DOHH2 (cell line): ENCODE data around the gene PGP.

ENCODE experiments used
- H3F3A ChIP-seq: fragments of 200-600 bp; sonication (generic), shearing (Covaris generic); 2 replicates; pipeline ENCODE4 v1.6.0; 2016; ENCODE audit warnings: antibody characterized with exemption, mild to moderate bottlenecking; ENCODE audit not compliant: control insufficient read depth, insufficient read depth
- H3K27ac ChIP-seq: fragments of 200-600 bp; sonication (generic); 2 replicates; pipeline ENCODE4 v1.5.1; 2014; ENCODE audit warnings: low read depth, mild to moderate bottlenecking, low read length, moderate library complexity
- H3K27me3 ChIP-seq: fragments of 200-600 bp; sonication (generic); 2 replicates; pipeline ENCODE4 v1.6.1; 2014; ENCODE audit warnings: mild to moderate bottlenecking, low read length, mixed read lengths; ENCODE audit not compliant: control insufficient read depth
- H3K36me3 ChIP-seq: fragments of 200-600 bp; sonication (generic); 2 replicates; pipeline ENCODE4 v1.6.1; 2014; ENCODE audit warnings: mild to moderate bottlenecking, low read length, moderate library complexity, mixed read lengths; ENCODE audit not compliant: control insufficient read depth
- H3K4me1 ChIP-seq: fragments of 200-600 bp; sonication (generic); 2 replicates; pipeline ENCODE4 v1.6.1; 2014; ENCODE audit warnings: mild to moderate bottlenecking, low read length, mixed read lengths; ENCODE audit not compliant: control insufficient read depth
- H3K4me2 ChIP-seq: fragments of 200-600 bp; sonication (generic); 2 replicates; pipeline ENCODE4 v1.6.0; 2014; ENCODE audit warnings: mild to moderate bottlenecking, low read length, moderate library complexity
- H3K4me3 ChIP-seq: fragments of 200-600 bp; sonication (generic); 2 replicates; pipeline ENCODE4 v1.5.1; 2014; ENCODE audit warnings: mild to moderate bottlenecking, low read length, mixed read lengths
- H3K79me2 ChIP-seq: fragments of 200-600 bp; sonication (generic); 2 replicates; pipeline ENCODE4 v1.6.1; 2014; ENCODE audit warnings: mild to moderate bottlenecking, low read length, mixed read lengths; ENCODE audit not compliant: control insufficient read depth
- H3K9me2 ChIP-seq: fragments of 200-600 bp; sonication (generic); replicated peaks from 2 replicates; pipeline ENCODE4 v1.6.1; 2014; ENCODE audit warnings: mild to moderate bottlenecking, low read length, mixed read lengths; ENCODE audit not compliant: control insufficient read depth
- H3K9me3 ChIP-seq: fragments of 200-600 bp; sonication (generic); 2 replicates; pipeline ENCODE4 v1.6.1; 2014; ENCODE audit warnings: antibody characterized with exemption, low read length, mixed read lengths; ENCODE audit not compliant: control insufficient read depth, insufficient read depth
- H4K20me1 ChIP-seq: fragments of 200-600 bp; sonication (generic); 2 replicates; pipeline ENCODE4 v1.6.0; 2014; ENCODE audit warnings: low read depth, mild to moderate bottlenecking, antibody characterized with exemption, low read length, moderate library complexity; ENCODE audit not compliant: control insufficient read depth, insufficient read depth
- CTCF ChIP-seq: fragments of 200-600 bp; sonication (generic); IDR thresholded peaks from one replicate; pipeline ENCODE4 v1.5.1; 2014; ENCODE audit warnings: antibody characterized with exemption, mild to moderate bottlenecking, low read depth, low read length; ENCODE audit not compliant: poor library complexity, severe bottlenecking
- EZH2phosphoT487 ChIP-seq: fragments of 200-600 bp; sonication (generic); IDR thresholded peaks from 2 replicates; pipeline ENCODE4 v1.6.1; 2017; ENCODE audit warnings: borderline replicate concordance, mild to moderate bottlenecking, antibody characterized with exemption, low read length, moderate library complexity, mixed read lengths

The PGP gene

GRCh38 chr16:2237102-2237482 is 22.5 kb upstream of the PGP start:
- no peaks in the 10 kb centered on the region for H3K79me2 ChIP-seq
- peaks cover 9% of the 10 kb centered on the region; the same call in 1 of the 2 replicates for H3F3A ChIP-seq
- TF ChIP-seq EZH2phosphoT487 (no peak), CTCF (no peak)
- H3K27ac ChIP-seq: no peak overlapping the region
- H3K9me2 ChIP-seq: no peaks in the 10 kb centered on the region
- H3K27me3 ChIP-seq: no peaks in the 10 kb centered on the region
- no peaks in the 10 kb centered on the region for H3K4me1 ChIP-seq
- peaks cover 46% of the 10 kb centered on the region for H3K36me3 ChIP-seq
- H3K9me3 ChIP-seq: no peaks in the 10 kb centered on the region
- no peak overlapping the region for H3K4me2 ChIP-seq
- no peaks in the 10 kb centered on the region for H4K20me1 ChIP-seq
- no peak overlapping the region for H3K4me3 ChIP-seq

DNA sequence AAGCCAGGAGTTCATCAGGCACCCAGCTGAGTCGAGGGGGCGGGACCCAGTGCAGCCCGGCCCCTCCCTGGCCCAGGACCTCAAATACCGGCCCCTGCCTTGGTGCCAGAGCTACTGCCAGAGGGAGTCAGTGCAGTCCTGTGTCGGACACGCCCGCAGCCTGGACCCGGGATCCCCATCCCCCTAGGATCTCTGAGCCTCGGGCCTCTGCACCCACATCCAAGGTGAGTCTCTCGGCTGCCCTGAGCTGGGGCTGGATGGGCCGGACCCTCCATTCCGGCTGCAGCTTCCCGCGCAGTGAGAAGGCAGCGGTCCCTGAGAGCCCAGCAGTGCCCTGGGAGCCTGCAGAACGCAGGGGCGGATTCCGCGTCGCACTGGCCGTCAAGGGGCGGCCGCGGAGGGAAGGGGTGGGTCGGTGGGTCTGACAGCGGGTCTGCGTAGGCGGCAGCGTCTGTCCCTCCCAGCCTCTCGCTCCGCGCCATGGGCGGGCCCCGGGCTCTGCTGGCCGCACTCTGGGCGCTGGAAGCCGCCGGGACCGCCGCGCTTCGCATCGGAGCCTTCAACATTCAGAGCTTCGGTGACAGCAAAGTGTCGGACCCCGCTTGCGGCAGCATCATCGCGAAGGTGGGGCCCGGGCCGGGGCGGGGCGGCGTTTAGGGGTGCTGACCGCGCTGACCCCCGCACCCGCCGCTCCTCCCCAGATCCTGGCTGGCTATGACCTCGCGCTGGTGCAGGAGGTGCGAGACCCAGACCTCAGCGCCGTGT is 21.9 kb upstream of the PGP start, which contains the start of gene DNASE1L2:
DNASE1L2 (plus strand) TSS at position 108 of the 765 bp plus-strand sequence; CDS start at position 481, 373 bp downstream.
- Histone ChIP-seq H3K36me3 (peaks cover 51% of the 10 kb centered on the region), H3K4me2 (no peak within 1 kb of the TSS), H3F3A (peaks cover 9% of the 10 kb centered on the region; the same call in 1 of the 2 replicates), H3K4me1 (no peaks in the 10 kb centered on the region), H3K27ac (no peak within 1 kb of the TSS), H3K9me3 (no peaks in the 10 kb centered on the region), H4K20me1 (no peaks in the 10 kb centered on the region), H3K4me3 (no peak within 1 kb of the TSS), H3K27me3 (no peaks in the 10 kb centered on the region), H3K9me2 (no peaks in the 10 kb centered on the region), H3K79me2 (no peaks in the 10 kb centered on the region)
- no peak for TF ChIP-seq CTCF
- TF ChIP-seq EZH2phosphoT487: no peak

GRCh38 chr16:2235695-2236336 is 21.2 kb upstream of the PGP start:
- H3K4me1 ChIP-seq: no peaks in the 10 kb centered on the region
- H3K9me3 ChIP-seq: no peaks in the 10 kb centered on the region
- TF ChIP-seq EZH2phosphoT487 (no peak), CTCF (no peak)
- H3F3A ChIP-seq: peaks cover 9% of the 10 kb centered on the region; the same call in 1 of the 2 replicates
- no peaks in the 10 kb centered on the region for H4K20me1 ChIP-seq
- H3K36me3 ChIP-seq: peaks cover 56% of the 10 kb centered on the region
- H3K4me3 ChIP-seq: no peak overlapping the region
- H3K27me3 ChIP-seq: no peaks in the 10 kb centered on the region
- no peak overlapping the region for H3K4me2 ChIP-seq
- no peaks in the 10 kb centered on the region for H3K9me2 ChIP-seq
- no peak overlapping the region for H3K27ac ChIP-seq
- no peaks in the 10 kb centered on the region for H3K79me2 ChIP-seq
